OCI-LY1 (cell line): ENCODE measurements around the gene ZNF816.

Experiments
- H2AFZ ChIP-seq: fragments of 200-600 bp; sonication (generic), shearing (Covaris generic); 2 replicates; pipeline ENCODE4 v1.6.0; 2014; ENCODE audit warnings: antibody characterized with exemption, mild to moderate bottlenecking, low read length
- H3F3A ChIP-seq: fragments of 200-600 bp; sonication (generic), shearing (Covaris generic); 2 replicates; pipeline ENCODE4 v1.6.0; 2014; ENCODE audit warnings: mild to moderate bottlenecking, antibody characterized with exemption, low read length, moderate library complexity; ENCODE audit not compliant: insufficient read depth
- H3K27ac ChIP-seq: fragments of 200-600 bp; sonication (generic); 2 replicates; pipeline ENCODE4 v1.5.1; 2014; ENCODE audit warnings: low read length, mixed run types, mild to moderate bottlenecking, low read depth; ENCODE audit not compliant: poor library complexity, severe bottlenecking
- H3K27me3 ChIP-seq: fragments of 200-600 bp; sonication (generic); 2 replicates; pipeline ENCODE4 v1.6.0; 2014; ENCODE audit warnings: antibody characterized with exemption, mild to moderate bottlenecking, low read length, moderate library complexity; ENCODE audit not compliant: insufficient read depth
- H3K36me3 ChIP-seq: fragments of 200-600 bp; sonication (generic); 2 replicates; pipeline ENCODE4 v1.6.1; 2014; ENCODE audit warnings: mild to moderate bottlenecking, antibody characterized with exemption, low read length, moderate library complexity, mixed read lengths; ENCODE audit not compliant: insufficient read depth
- H3K4me1 ChIP-seq: fragments of 200-600 bp; sonication (generic); 2 replicates; pipeline ENCODE4 v1.5.1; 2014; ENCODE audit warnings: mild to moderate bottlenecking, low read length, moderate library complexity; ENCODE audit not compliant: insufficient read depth, severe bottlenecking
- H3K4me2 ChIP-seq: fragments of 200-600 bp; sonication (generic), shearing (Covaris generic); 2 replicates; pipeline ENCODE4 v1.6.1; 2014; ENCODE audit warnings: low read length
- H3K4me3 ChIP-seq: fragments of 200-600 bp; sonication (generic); 2 replicates; pipeline ENCODE4 v1.5.1; 2014; ENCODE audit warnings: low read length, low read depth, mild to moderate bottlenecking, mixed read lengths; ENCODE audit not compliant: poor library complexity, severe bottlenecking
- H3K79me2 ChIP-seq: fragments of 200-600 bp; shearing (Covaris generic); 2 replicates; pipeline ENCODE4 v1.6.1; 2016; ENCODE audit warnings: mixed run types, low read length, mixed read lengths; ENCODE audit not compliant: insufficient read depth
- H3K9ac ChIP-seq: fragments of 200-600 bp; sonication (generic), shearing (Covaris generic); 2 replicates; pipeline ENCODE4 v1.6.1; 2014; ENCODE audit warnings: mild to moderate bottlenecking, low read length, mixed read lengths
- H3K9me2 ChIP-seq: fragments of 200-600 bp; sonication (generic), shearing (Covaris generic); 2 replicates; pipeline ENCODE4 v1.6.1; 2014; ENCODE audit warnings: low read depth, mild to moderate bottlenecking, low read length, mixed read lengths
- H3K9me3 ChIP-seq: fragments of 200-600 bp; shearing (Covaris generic); 2 replicates; pipeline ENCODE4 v1.6.1; 2014; ENCODE audit warnings: low read length, mixed read lengths
- H4K20me1 ChIP-seq: fragments of 200-600 bp; sonication (generic), shearing (Covaris generic); 2 replicates; pipeline ENCODE4 v1.6.0; 2016; ENCODE audit warnings: mild to moderate bottlenecking, low read length; ENCODE audit not compliant: insufficient read depth
- EZH2 ChIP-seq: fragments of 200-600 bp; sonication (generic), shearing (Covaris generic); IDR thresholded peaks from 2 replicates; pipeline ENCODE4 v1.8.0; 2017; ENCODE audit warnings: borderline replicate concordance, mixed run types, mild to moderate bottlenecking, antibody characterized with exemption, low read length, moderate library complexity, mixed read lengths
- TF ChIP-seq, protein P1 (sequence below): fragments of 200-600 bp; sonication (generic), shearing (Covaris generic); IDR thresholded peaks from 2 replicates; pipeline ENCODE4 v1.5.1; 2017; ENCODE audit warnings: mild to moderate bottlenecking, antibody characterized with exemption, low read length, moderate library complexity, mixed read lengths

ZNF816 gene

DNA sequence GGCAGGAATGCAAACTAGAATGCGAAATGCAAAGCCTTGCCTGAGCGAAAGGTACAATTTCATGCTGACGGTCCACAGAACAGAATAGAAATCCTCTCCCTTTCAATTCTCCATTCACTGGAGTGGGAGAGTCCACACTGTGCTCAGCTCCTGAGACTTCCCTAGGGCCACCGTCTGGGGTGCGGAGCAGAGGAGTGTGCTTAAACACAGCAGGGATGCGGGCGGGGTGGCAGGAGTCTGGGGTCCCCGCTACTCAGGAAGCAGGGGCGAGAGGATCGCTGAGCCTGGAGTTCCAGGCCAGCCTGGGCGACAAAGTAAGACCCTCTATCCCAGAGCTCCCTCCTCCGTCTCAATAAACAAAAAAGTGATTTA, 552 bp upstream of the ZNF816 start:
- Histone ChIP-seq H3K4me3 (peak overlapping the region; percentile 93), H3K36me3 (peaks cover 27% of the 10 kb centered on the region)

DNA sequence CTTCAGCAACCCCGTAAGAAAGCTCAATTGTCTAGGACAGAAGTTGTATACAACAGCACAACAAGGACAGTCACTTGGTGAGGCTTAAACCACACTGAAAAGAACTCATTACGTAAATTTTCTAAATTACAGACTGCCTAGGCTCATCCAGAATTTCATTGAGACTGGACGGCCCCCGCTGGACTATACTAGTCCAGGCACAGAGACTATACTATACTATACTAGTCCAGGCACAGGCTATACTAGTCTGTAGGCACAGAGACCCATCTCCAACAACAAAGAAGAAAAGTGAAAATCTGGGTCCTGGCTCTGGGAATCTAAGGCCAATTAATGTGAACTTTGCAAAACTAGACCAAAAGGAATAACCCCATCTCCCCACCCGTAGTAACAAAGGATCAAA, 700 bp downstream of the ZNF816 start:
- H3K4me1 ChIP-seq = peaks cover 19% of the 10 kb centered on the region
- H3K27me3 ChIP-seq = no peaks in the 10 kb centered on the region
- H3K36me3 ChIP-seq = peaks cover 40% of the 10 kb centered on the region
- H3K4me3 ChIP-seq = peak overlapping the region; percentile 93
- peaks cover 23% of the 10 kb centered on the region for H3K9me3 ChIP-seq
- H3K9ac ChIP-seq = peak overlapping the region; percentile 90
- H3K27ac ChIP-seq = peak overlapping the region; percentile 51
- TF ChIP-seq EZH2 = no peak
- TF ChIP-seq, protein P1, sequence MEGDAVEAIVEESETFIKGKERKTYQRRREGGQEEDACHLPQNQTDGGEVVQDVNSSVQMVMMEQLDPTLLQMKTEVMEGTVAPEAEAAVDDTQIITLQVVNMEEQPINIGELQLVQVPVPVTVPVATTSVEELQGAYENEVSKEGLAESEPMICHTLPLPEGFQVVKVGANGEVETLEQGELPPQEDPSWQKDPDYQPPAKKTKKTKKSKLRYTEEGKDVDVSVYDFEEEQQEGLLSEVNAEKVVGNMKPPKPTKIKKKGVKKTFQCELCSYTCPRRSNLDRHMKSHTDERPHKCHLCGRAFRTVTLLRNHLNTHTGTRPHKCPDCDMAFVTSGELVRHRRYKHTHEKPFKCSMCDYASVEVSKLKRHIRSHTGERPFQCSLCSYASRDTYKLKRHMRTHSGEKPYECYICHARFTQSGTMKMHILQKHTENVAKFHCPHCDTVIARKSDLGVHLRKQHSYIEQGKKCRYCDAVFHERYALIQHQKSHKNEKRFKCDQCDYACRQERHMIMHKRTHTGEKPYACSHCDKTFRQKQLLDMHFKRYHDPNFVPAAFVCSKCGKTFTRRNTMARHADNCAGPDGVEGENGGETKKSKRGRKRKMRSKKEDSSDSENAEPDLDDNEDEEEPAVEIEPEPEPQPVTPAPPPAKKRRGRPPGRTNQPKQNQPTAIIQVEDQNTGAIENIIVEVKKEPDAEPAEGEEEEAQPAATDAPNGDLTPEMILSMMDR = no peak
- no peaks in the 10 kb centered on the region for H3F3A ChIP-seq
- no peak overlapping the region for H2AFZ ChIP-seq
- H4K20me1 ChIP-seq = no peaks in the 10 kb centered on the region
- peaks cover 3% of the 10 kb centered on the region; the same call in 1 of the 2 replicates for H3K79me2 ChIP-seq
- peak overlapping the region; percentile 80 for H3K4me2 ChIP-seq
- H3K9me2 ChIP-seq = no peaks in the 10 kb centered on the region

More for the DNA sequence above, 552 bp upstream of the ZNF816 start:
- Histone ChIP-seq H2AFZ (peak overlapping the region; percentile 39), H3K27me3 (no peaks in the 10 kb centered on the region), H3K9ac (peak overlapping the region; percentile 52), H3K9me3 (peaks cover 22% of the 10 kb centered on the region), H3K4me1 (peaks cover 19% of the 10 kb centered on the region), H3K9me2 (no peaks in the 10 kb centered on the region), H4K20me1 (no peaks in the 10 kb centered on the region), H3K4me2 (peak overlapping the region; percentile 80), H3F3A (no peaks in the 10 kb centered on the region), H3K27ac (no peak overlapping the region), H3K79me2 (peaks cover 3% of the 10 kb centered on the region; the same call in 1 of the 2 replicates)
- TF ChIP-seq, protein P1 = no peak
- no peak for TF ChIP-seq EZH2

DNA sequence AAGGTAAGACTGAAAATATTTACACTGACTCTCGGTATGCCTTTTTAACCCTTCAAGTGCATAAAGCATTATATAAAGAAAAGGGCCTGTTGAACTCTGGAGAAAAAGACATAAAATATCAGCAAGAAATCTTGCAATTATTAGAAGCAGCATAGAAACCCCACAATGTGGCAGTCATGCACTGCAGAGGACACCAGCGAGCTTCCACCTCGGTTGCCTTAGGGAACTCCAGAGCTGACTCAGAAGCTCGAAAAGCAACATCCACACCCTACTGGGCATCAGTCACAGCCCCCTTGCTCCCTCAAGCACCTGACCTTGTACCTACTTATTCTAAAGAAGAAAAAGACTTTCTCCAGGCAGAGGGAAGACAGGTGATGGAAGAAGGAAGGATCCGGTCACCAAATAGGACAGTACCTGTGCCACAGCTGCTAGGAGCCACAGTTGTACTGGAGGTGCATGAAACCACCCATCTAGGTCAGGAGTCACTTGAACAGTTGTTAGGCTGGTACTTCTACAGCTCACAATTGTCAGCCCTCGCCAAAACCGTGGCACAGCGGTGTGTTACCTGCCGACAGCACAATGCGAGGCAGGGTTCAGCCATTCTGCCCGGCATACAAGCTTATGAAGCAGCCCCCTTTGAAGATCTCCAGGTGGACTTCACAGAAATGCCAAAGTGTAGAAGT, 2.9 kb downstream of the ZNF816 start:
- Histone ChIP-seq H3K9me3 (peaks cover 29% of the 10 kb centered on the region), H3K79me2 (peaks cover 3% of the 10 kb centered on the region; the same call in 1 of the 2 replicates), H3K27me3 (no peaks in the 10 kb centered on the region), H3F3A (no peaks in the 10 kb centered on the region), H3K9me2 (no peaks in the 10 kb centered on the region), H3K4me3 (no peak overlapping the region), H4K20me1 (no peaks in the 10 kb centered on the region), H2AFZ (no peak overlapping the region), H3K4me1 (peaks cover 19% of the 10 kb centered on the region), H3K9ac (no peak overlapping the region), H3K36me3 (peaks cover 62% of the 10 kb centered on the region), H3K4me2 (no peak overlapping the region), H3K27ac (no peak overlapping the region)
- TF ChIP-seq, protein P1 = no peak
- no peak for TF ChIP-seq EZH2
